ENCODE data around the gene CDKAL1.

Gene CDKAL1

GRCh38 chr6:21110684-21111083 is 576.4 kb downstream of the CDKAL1 start:
- no peak for TF ChIP-seq CTCF (IDR thresholded peaks at IDR 0.05; ENCODE audit: borderline replicate concordance, insufficient read depth, low read depth, low read length)
- H3K4me3 ChIP-seq (ENCODE audit: low read depth, low read length) = no peak overlapping the region

GRCh38 chr6:21111093-21111725 is 577.0 kb downstream of the CDKAL1 start:
- TF ChIP-seq CTCF (IDR thresholded peaks at IDR 0.05; ENCODE audit: borderline replicate concordance, insufficient read depth, low read depth, low read length) = no peak
- no peak overlapping the region for H3K4me3 ChIP-seq (ENCODE audit: low read depth, low read length)

- no peak overlapping the region for H3K4me3 ChIP-seq (ENCODE audit: low read depth, low read length)
- TF ChIP-seq CTCF (IDR thresholded peaks at IDR 0.05; ENCODE audit: borderline replicate concordance, insufficient read depth, low read depth, low read length) = no peak
Observed at GRCh38 chr6:21115111-21115510, 580.9 kb downstream of the CDKAL1 start.

- no peak for TF ChIP-seq CTCF (IDR thresholded peaks at IDR 0.05; ENCODE audit: borderline replicate concordance, insufficient read depth, low read depth, low read length)
- H3K4me3 ChIP-seq (ENCODE audit: low read depth, low read length) = no peak overlapping the region
Observed at GRCh38 chr6:21116736-21117135, 582.5 kb downstream of the CDKAL1 start.

- TF ChIP-seq CTCF (IDR thresholded peaks at IDR 0.05; ENCODE audit: borderline replicate concordance, insufficient read depth, low read depth, low read length) = no peak
- no peak overlapping the region for H3K4me3 ChIP-seq (ENCODE audit: low read depth, low read length)
Observed at GRCh38 chr6:21118216-21118780, 584.0 kb downstream of the CDKAL1 start.

- H3K4me3 ChIP-seq (ENCODE audit: low read depth, low read length) = no peak overlapping the region
- TF ChIP-seq CTCF (IDR thresholded peaks at IDR 0.05; ENCODE audit: borderline replicate concordance, insufficient read depth, low read depth, low read length) = no peak
Observed at GRCh38 chr6:21121636-21122136, 587.4 kb downstream of the CDKAL1 start.
